ENCODE data around the gene PDZRN4.

Gene PDZRN4

GRCh38 chr12:41515953-41516352, 327.8 kb downstream of the PDZRN4 start:
- in situ Hi-C loops (cut with HindIII; ENCODE audit: low sequenced_read_pairs) = no loop called here
- no peak overlapping the region for H3K4me3 ChIP-seq (ENCODE audit: low read depth, low read length)
- no peak for TF ChIP-seq CTCF (IDR thresholded peaks at IDR 0.05; ENCODE audit: low read depth, low read length, missing control alignments)
- DNase-seq (ENCODE audit: low read depth) = no peak

- H3K4me3 ChIP-seq (ENCODE audit: low read depth, low read length) = no peak overlapping the region
- no peak for DNase-seq (ENCODE audit: low read depth)
- no peak for TF ChIP-seq CTCF (IDR thresholded peaks at IDR 0.05; ENCODE audit: low read depth, low read length, missing control alignments)
- in situ Hi-C loops (cut with HindIII; ENCODE audit: low sequenced_read_pairs) = no loop called here
These were observed 332.7 kb downstream of the PDZRN4 start for GRCh38 chr12:41520869-41521268.

DNA sequence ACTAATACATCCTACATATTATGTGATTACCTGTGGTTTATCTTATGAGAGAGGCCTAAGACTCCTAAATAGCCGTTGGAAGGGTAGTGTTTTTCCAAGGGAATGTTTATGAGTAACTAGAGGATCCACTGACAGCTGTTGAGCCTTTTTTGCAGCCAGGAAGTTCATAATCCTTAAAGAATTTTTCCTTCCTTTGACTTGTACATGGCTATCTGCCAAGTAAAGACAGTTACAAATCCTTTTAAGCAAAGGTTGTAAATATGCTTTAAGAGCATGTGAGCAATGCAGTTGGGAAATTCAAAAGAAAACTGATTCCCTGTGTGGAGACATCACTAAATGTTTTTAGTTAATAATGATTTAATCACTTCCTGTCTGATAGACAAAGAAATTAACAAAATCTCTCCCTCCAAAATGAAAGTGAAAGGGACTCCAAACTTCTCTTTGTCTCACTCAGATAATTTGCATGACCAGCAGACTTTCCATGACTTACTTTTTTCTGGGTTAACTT, 333.8 kb downstream of the PDZRN4 start:
- H3K4me3 ChIP-seq (ENCODE audit: low read depth, low read length) = no peak overlapping the region
- DNase-seq (ENCODE audit: low read depth) = peak; percentile 63
- TF ChIP-seq CTCF (IDR thresholded peaks at IDR 0.05; ENCODE audit: low read depth, low read length, missing control alignments) = no peak
- in situ Hi-C loops (cut with HindIII; ENCODE audit: low sequenced_read_pairs) = no loop called here

DNA sequence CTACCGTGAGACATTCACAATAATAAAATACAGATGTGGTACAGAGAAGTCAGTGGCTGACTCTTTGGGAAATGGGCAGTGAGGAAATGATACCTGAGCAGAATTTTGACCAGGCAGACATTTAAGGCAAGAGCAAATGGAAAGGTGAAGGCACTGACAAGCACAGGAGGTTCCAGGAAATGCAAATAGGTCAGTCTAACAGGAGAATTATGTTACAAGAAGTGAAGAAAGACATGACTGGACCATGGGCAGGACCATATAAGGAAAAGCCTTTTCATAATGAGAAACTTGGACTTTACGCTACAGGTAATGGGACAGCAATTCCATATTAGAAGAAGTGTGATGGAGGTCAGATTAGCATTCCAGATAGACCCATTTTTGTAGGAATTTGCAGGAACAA, 338.9 kb downstream of the PDZRN4 start:
- TF ChIP-seq CTCF (IDR thresholded peaks at IDR 0.05; ENCODE audit: low read depth, low read length, missing control alignments) = no peak
- in situ Hi-C loops (cut with HindIII; ENCODE audit: low sequenced_read_pairs) = no loop called here
- no peak overlapping the region for H3K4me3 ChIP-seq (ENCODE audit: low read depth, low read length)
- no peak for DNase-seq (ENCODE audit: low read depth)

DNA sequence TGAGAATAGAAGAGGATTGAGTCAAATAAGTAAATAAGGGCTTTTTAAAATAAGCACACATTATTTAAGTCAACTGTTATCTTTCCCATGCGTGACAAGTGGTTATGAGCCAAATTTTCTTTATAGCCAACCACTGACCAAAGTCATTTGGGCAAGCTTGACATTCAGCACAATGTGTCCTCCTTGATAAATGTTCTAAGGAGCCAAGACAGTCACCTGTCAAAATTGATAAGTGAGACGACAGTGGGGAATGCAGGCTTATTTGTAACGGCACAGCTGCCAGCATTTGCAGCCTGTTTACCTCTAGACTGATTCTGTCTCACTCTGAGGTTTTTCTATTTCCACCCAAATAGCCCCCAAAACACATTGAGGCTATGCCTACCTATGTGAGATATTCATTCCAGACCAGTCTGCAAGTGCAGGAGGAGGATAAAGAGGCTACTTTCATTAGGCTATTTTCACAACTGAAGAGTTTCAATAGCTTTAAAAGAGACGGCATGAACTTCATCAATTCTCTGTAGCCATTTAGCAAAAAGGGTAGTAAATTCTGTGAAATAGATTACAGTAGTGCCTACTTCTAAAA, 339.5 kb downstream of the PDZRN4 start:
- in situ Hi-C loops (cut with HindIII; ENCODE audit: low sequenced_read_pairs) = no loop called here
- no peak for TF ChIP-seq CTCF (IDR thresholded peaks at IDR 0.05; ENCODE audit: low read depth, low read length, missing control alignments)
- no peak for DNase-seq (ENCODE audit: low read depth)
- H3K4me3 ChIP-seq (ENCODE audit: low read depth, low read length) = no peak overlapping the region

GRCh38 chr12:41528874-41529273, 340.8 kb downstream of the PDZRN4 start:
- in situ Hi-C loops (cut with HindIII; ENCODE audit: low sequenced_read_pairs) = no loop called here
- DNase-seq (ENCODE audit: low read depth) = no peak
- H3K4me3 ChIP-seq (ENCODE audit: low read depth, low read length) = no peak overlapping the region
- TF ChIP-seq CTCF (IDR thresholded peaks at IDR 0.05; ENCODE audit: low read depth, low read length, missing control alignments) = no peak

Data from astrocyte of the cerebellum (primary cell).